ENCODE data around the gene MOB3B.

The MOB3B gene

DNA sequence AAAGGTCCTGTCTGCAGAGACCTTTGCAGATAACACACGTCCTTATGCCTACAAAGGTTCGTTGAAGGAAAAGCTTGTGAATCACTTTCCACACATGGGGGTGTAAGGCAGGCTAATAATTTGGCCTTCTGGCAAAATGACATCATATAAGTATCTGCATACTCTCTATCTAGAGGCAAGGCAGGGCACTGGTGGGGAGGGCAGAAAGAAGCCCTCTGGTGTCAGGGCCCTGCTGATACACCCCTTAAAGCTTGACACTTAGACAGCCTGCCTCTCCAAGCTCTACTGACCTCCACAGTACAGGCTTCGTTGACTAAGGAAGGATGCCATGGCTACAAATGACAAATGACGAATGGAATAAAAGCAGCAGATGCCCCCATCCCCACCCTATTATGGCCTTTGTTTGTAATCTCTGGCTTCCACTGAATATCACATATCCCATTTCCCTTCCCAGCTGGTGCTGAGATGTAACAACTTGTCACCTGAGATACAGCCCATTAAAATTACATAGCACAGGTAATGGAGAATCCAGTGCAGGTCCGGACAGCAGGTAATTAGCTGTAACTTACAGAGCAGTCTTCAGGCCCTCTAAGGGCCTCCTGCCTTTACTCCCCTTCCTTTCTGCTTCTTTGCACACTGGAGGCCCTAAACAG is 82.5 kb downstream of the MOB3B start:
- DNase-seq (ENCODE audit: low read depth) = no peak

DNA sequence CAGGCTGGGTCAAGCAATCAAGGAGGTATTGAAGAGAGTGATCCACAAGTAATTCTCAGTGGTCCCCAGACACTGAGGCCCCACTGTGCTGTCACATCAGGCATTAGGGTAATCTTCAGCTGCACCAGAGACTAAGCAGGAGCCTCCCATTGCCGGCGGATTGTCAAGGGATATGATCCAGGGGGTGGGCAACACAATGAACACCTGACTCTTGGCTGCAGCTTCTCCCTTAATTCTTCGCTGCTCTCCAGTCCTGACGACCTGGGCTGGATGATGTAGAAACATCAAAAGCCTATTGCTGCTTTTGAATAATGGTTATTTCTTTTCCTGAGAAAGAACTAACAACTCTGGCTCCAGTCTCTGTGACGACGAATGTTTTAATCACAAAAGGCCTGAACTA is 83.9 kb downstream of the MOB3B start:
- DNase-seq (ENCODE audit: low read depth) = no peak

DNA sequence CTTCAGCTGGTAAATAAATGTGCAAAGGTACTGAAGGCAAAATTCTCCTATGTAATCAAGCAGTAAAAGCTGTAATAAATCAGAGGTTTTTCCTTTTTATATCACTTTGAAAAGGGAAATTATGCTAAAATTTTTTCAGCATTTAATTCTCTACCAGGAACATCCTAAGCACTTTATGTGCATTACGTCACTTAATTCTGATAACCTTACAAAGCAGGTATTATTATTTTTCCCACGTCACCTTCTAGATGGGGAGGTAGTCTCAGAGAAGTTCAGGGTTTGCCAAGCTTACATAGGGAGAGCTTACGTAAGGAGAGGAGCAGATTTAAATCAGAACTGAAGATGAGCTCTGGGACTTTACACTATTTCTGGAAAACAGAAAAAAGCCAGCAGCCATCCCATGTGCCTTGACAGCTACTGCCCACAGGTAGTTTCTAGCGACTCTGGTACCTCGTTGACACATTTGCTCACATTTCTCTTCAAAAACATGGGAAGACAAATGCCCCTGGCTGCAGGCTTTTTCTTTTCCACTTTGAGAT is 84.5 kb downstream of the MOB3B start:
- no peak for DNase-seq (ENCODE audit: low read depth)

DNA sequence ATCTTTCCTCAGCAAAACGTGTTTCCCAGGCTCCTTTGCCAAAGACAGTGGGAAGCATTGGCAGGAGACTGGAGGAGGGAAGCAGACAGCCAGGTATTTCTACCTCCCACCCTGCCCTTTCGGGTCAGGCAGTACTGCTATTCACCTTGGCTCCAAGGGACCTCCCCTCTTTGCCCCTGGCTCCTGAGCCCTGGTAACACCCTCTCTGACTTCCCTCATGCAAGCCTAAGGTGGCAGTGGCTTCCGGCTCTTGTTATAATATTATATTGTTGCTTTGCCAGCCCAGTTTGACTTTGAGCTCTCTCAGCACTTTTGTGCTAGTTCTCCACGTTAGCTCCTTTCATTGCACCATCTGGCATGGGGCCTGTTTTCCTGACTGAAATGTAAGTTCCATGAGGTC is 87.2 kb downstream of the MOB3B start:
- DNase-seq (ENCODE audit: low read depth) = no peak

DNA sequence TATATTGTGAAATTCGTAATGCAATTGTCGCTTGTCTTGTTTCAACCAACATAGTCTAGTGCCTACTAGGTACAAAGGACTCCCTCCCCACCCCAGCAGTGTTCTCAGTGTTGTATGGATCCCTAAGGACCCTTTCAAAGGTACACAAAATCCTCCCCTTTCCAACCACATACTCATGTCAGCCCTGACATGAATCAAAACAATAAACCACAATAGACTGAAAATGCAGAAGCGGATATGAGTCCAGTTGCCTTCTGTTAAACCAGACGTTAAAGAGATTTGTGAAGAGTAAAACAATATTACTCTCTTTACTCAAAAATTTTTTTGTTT is 87.9 kb downstream of the MOB3B start:
- no peak for DNase-seq (ENCODE audit: low read depth)

DNA sequence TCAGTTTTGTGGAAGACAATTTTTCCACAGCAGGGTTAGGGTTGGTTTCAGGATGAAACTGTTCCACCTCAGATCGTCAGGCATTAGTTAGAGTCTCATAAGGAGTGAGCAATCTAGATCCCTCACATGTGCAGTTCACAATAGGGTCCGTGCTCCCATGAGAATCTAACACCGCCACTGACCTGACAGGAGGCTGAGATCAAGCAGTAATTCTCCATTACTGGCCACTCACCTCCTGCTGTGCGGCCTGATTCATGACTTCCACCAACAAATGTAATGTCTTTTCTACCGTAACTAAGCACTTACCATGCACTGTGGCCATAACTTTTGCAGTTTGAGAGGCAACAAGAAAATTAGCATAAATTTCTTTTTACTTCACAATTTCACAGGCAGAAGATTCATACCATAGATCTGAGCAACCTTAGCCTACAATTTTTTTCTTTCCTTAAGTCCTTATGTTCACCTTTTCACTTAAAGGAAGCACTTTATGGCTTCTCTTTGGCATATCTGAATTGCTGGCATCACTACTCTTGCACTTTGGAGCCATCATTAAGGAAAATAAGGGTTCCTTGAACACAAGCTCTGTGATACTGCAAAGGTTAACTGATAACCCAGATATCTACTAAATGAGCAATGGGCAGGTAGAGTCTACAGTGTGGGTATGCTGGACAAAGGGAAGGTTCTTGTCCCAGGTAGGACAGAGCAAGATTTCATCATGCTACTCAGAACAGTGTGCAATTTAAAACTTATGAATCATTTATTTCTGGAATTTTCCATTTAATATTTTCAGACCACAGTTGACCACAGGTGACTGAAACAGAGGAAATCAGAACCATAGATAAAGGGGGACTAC is 88.5 kb downstream of the MOB3B start:
- DNase-seq (ENCODE audit: low read depth) = no peak

DNA sequence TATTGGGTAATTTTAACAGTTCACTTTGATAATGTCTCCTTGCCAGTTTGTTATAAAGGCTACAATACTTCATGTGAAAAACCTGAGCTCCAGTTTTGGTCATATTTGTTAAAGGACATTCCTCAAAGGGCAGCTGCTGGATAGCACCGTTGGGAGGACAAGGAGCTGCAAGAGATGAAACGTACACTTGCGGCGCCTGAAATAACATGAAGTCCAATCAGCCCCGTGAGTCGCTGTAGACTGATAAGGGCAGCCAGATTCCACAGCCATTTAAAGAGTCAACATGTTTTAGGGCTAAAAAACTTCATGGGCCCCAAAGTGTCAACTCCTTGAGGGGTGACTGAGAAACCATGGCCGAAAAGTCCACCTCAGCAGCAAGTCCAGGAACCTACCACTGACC is 91.1 kb downstream of the MOB3B start:
- no peak for DNase-seq (ENCODE audit: low read depth)

DNA sequence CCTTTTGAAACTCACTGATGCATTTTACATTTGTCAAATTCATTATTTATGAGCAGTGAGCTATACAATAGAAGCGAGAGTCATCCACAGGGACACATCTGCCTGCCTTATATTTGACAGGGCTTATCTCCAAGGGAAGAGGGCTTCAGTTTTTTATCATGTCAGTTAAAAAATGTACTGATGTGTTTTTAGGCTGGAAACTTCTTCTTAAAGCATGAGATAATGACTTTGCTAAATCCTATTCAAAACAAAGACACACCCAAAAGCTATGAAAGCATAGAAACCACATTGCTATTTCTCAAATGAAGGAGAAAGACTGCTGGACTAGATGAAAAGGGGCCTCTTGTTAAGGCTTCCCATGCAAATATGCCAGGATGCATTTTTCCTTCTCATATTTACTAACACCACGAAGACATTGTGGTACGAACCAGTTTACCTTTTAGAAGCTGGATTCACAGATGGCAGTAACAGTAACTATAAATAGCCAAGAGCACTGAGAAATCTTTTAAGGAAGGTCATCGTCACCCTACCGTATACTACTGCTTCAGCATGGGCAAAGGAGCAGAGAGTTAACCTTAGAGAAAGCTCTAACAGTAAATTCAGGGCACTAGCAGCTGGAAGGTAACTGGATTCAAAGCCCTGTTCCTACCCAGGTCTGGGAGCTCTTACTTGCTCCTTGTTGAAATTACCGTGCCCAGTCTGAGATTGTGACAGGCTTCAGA is 91.8 kb downstream of the MOB3B start:
- DNase-seq (ENCODE audit: low read depth) = no peak

DNA sequence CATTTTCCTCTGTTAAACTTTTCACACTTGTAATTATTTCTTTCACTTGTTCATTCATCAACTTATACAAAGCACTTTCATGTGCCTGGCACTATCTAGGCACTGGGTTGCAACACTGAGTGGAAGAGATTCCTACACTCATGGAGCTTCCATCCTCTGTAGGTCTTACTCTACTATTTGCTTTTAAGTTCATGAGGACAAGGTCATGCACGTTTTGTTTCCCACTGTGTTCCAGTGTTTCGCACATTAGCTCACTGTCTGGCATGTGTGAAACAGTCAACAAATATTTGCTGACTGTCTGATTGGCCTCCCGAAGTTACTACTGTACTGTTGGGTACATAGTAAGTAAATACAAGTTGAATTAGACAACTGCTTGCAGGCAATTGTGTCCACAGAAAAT is 93.4 kb downstream of the MOB3B start:
- DNase-seq (ENCODE audit: low read depth) = no peak

DNA sequence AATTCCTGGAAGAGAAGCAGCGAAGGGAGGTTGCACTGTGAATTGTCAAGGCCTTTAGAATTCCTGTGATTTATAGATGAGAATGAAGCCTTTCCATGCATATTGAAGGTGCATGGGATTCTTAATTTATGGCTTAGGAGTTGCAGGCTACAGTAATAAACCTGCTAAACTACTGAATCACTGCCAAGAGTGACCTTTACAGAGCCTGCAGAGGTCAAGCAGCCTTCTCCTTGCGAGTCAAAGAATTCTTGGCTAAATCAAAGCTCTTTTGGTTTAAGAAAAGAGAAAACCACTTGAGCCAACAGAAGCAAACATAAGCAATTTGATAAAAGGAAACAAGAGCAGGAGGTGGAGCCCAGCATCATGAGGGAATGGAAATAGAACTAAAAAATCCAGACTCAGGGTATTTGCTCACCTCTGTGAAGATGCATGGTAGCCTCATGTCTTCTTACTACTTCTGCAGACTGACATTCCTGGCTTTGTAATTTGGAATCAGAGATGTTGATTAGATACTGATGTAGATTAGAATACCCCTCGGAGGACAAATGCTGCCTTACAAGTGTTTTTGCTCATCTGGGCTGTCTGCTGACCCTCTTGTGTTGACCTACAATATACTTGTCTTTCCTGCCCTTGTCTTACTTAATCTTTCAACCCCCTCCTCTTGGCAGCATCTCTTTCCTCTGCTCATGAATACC is 95.8 kb downstream of the MOB3B start:
- no peak for DNase-seq (ENCODE audit: low read depth)

DNA sequence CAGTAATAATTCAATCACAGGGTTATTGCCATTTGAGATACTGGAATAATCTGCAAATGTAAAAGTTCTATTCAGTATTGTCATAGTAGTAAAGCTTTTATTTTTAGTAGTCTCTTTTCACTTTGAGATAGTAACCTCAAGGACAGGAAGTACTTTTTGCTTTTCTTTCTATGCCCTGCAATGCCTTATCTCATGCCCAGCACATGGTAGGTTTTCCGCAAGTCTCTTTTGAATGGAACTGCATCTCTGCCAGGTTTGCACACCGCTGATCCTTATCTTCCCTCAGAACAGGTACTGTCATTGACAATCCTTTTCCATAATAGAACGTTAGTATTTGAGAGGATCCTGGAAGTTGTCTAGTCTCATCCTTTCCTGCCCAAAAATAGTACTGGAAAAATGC is 97.3 kb downstream of the MOB3B start:
- no peak for DNase-seq (ENCODE audit: low read depth)

DNA sequence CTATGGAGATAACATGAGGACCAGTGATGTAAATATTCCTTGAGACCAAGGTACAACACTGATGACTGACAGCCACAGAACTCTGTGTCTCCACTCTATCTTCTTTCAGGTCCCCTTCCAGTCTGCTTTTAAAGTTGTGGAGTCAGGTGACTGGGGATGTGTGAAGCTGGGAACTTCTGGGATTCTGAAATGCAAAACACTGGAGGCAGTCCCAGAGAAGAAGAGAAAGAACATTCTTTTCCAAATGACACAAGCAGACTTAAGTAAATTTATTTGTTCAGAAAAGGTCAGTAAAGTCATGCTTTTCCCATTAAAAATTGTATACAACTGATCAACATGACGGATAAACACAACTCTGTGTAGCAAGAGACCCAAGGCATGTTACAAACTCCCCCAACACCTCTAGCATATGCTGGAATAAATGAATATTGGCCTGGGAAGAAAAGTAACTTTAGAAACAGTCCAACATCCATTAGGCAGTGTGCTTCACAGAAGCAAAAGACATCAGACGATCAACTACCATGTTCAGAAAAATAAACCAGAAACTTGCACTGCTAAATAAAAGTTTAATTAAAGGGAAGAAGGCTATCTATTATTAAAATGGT is 98.0 kb downstream of the MOB3B start:
- no peak for DNase-seq (ENCODE audit: low read depth)

DNA sequence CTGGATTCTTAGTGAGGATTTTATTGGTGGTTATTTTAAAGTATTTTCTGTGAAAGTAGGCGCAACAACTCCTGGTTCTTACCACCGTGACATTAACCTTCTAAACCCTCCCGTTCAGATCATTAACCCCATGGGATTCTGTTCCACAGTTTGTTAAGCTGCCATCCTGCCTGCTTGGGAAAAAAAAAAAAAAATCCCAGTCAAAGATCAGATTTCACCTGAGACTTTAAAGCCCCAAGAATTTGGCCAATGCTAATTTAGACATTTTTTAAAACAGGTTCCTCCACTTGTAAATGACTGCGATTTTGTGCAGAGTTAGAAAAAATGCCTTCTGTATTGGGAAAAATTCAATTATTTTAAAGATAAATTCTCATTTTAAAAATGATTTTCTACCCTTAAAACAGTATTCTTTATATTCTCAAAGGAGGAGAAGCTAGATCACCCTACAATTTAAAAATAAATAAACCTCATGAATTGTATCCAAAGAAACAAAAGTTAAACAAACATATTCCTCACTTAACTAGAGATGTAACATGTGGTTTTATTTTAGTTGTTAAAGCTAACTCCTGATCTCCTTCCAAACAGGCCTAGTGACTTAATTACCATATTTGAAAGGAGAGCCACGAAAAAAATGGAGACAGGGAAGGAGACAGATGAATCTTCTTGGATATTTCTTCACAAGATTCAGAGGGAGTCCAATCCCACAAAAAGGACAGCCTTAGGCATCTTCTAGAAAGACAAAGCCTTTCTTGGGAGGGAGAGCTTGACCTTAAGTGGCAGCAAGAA is 98.7 kb downstream of the MOB3B start:
- no peak for DNase-seq (ENCODE audit: low read depth)

DNA sequence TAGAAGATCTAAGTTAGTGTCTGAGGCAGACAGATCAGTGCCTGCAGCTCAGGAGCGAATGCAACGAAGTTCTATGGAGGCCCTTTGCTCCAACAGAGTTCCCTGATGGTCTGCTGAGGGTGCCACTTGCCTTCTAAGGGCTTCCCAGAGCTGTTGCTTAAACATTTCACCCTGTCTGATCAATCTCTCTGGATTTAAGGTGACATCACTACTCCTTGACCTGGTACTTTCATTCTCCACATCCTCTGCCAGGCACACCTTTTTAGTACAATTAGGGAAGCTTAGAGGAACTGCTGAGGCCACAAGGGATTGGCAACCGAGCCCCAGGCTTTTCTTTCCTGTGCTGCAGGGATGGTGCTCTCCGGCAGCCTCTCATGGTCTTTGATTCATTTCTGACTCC is 99.7 kb downstream of the MOB3B start:
- DNase-seq (ENCODE audit: low read depth) = no peak

DNA sequence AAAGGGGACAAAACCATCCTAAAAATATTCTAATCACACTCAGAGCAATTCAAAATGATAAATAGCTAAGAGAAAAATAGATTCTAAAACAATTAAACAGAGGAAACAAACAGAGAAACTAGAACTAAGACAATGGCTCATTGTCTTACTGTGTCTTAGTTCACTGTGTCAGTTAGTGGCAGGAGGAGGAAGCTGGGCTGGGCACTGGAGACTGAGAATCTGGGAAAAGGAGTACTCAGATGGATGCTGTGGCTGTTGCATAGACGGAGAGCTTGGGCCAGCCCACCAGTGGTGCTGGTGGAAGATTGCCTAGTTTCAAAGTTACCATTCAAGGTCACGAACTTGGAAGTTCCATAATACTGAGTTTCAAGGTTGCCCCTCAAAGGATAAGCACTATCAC is 100.2 kb downstream of the MOB3B start:
- no peak for DNase-seq (ENCODE audit: low read depth)

DNA sequence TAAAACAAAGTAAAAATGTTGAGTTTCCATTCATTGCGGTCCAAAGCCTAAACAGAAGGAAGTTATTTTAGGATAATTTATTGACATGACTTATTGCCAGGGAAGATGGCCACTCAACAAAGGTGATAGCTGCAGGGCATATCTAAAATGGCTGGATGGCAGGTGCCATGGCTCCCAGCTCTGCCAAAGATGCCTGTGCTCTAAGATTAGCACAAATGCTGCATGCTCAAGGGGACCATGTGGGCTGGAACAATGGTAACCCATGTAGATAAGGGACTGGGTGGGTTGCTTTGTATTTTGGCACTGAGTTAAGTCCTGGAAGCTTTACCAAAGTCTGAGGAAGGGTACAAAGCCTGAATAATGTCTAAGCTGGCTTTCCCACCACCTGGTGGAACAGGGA is 101.1 kb downstream of the MOB3B start:
- DNase-seq (ENCODE audit: low read depth) = no peak

DNA sequence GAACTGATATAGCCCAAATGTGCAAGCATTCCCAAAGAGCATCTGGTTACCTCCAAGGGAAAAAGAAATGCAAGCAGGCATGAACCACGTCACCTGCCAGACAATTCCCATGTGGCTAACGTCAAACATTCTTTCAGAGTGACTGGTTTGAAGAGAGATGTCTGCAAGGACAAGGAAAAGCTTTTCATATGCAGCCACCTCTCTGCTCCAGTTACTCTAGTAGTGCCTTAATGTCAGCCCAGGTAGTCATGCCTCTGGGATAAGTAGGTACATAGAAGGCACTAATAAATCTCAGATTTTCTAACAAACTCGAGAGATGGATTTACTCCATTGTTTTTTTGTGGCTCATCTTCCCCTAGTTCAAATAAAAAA is 102.4 kb downstream of the MOB3B start:
- DNase-seq (ENCODE audit: low read depth) = no peak

DNA sequence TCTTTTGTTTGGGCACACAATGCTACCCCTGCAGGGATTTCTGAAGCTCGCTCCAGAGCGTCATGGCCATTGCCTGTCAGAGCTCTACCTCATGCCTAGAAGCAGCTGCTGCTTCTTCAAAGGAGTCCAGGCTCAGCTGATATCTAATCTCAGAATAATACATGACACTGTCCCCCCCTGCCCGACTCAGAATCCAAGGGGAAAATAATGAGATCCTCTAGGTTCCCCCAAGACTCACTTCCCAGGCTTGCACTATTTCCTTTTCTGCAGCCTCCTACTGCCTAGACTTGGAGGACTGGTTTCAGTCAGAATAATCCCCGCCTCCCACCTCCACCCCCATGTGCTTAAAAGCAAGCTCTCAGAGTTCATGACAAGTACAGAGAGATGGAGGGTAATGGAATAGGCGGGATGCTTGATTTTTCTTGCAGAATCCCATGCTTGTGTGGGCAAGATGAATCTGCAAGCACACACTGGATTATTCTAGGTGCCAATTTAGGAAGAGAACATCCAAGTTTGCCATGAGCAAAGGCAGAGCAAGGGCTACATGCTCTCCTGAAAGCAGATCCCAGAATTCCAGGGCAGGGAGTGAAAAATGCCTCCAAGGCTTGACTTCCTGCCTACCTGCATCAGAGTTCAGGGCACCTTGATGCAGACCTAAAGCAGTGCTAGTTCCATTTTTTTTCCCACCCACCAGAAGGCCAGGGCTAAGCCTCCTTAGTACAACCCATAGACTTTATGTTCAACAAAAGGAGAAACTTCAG is 102.9 kb downstream of the MOB3B start:
- no peak for DNase-seq (ENCODE audit: low read depth)

DNA sequence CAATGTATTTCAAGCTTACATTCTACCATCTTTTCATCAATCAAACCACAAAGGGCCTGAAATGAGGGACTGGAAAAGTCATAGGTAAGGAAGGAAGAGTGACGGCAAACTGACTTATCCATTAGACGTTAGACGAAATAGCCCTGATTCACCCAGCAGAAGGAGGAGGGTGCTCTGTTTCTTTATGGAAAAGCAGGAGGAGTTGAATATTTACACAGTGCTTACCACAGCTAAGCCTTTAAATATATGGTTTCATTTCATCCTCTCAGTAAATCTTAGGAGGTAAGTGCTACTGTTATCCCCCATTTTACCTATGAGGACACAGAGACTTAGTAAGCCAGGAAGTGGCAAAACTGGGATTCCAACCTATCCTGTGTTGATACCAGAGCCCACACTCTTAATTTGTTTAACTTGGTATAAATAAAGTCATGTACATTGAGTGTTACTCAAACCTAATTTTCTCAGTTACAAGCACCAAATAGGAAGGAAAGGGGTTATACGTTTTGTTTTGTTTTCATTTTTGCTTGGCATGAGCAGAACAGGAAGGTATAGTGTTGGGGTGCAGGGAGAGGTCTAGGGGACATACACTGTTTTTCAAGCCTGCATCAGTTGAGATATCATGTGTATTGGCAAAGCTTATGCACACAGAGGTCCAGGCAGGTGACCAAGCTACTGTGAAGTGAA is 103.6 kb downstream of the MOB3B start:
- no peak for DNase-seq (ENCODE audit: low read depth)

All from activated T-helper 9 cell treated with anti-CD3 and anti-CD28 coated beads, Interleukin-2, amount 50 U/mL, for 16 hours (primary cell).